ENCODE measurements around the gene MADD.

- TF ChIP-seq CTCF (conservative IDR thresholded peaks at IDR 0.05; ENCODE audit: low read depth in 2 of 2) (no peak), EZH2 (IDR thresholded peaks at IDR 0.05; ENCODE audit: low read depth, unreplicated experiment) (no peak), EZH2phosphoT487 (IDR thresholded peaks at IDR 0.05; ENCODE audit: unreplicated experiment) (no peak), REST (IDR thresholded peaks at IDR 0.05; ENCODE audit: unreplicated experiment) (no peak), JUNB (IDR thresholded peaks at IDR 0.05; ENCODE audit: unreplicated experiment) (no peak), POLR2AphosphoS5 (IDR thresholded peaks at IDR 0.05; ENCODE audit: low read depth) (no peak), ZNF114 (CRISPR knock-in tag; IDR thresholded peaks at IDR 0.05) (no peak)
Observed at GRCh38 chr11:47241841-47242301, 28.1 kb upstream of the MADD start.

Data from GM23338 (cell line).